ENCODE data around the gene TACR1. TPM values are rescaled to one million over a fixed set of nuclear protein-coding genes. Genes with fewer than 3 reads are reported as not detected.
"Not testable (repeated sequence)": the region's sequence is repeated elsewhere in the genome, so short reads cannot be mapped to it uniquely, and the experiment has no call there.

Gene TACR1
- polyA plus RNA-seq, 1 donor from 2014 or later = 0.78 TPM

DNA sequence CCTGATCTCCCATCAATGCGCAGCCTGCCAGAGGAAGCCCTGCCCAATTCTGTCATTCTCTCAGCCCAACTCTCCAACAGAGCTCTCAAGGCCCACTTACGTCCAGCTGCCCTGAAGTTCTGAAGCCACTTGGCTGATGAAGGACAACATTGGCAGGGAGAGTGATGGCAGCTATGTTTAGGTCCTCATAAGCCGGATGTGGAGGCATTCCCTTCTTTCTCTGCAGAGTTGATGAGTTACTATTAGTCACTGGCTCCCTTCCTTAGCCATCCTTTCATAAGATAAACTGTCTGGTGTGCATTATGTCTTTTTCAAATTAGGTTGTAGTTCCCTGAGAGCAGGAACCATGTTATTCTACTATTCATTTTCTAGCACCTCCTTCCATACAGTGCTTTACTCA is 22.5 kb upstream of the TACR1 start:
- Histone ChIP-seq H3K36me3 (ENCODE audit: insufficient read depth, low read length) (no peaks in the 10 kb centered on the region), H3K4me3 (ENCODE audit: low read length) (no peak overlapping the region), H2AFZ (ENCODE audit: low read depth, low read length) (no peak overlapping the region), H3F3A (ENCODE audit: insufficient read depth, low read length, poor library complexity, severe bottlenecking) (no peaks in the 10 kb centered on the region), H3K4me2 (ENCODE audit: low read length) (no peak overlapping the region), H3K9ac (ENCODE audit: low read length) (no peak overlapping the region), H4K20me1 (ENCODE audit: insufficient read depth) (no peaks in the 10 kb centered on the region), H3K27me3 (ENCODE audit: insufficient read depth, low read depth, low read length) (no peaks in the 10 kb centered on the region), H3K79me2 (replicated peaks; ENCODE audit: insufficient read depth, low read length) (no peaks in the 10 kb centered on the region), H3K9me2 (ENCODE audit: insufficient read depth, low read length) (no peaks in the 10 kb centered on the region), H3K9me3 (ENCODE audit: low read length) (no peaks in the 10 kb centered on the region), H3K27ac (ENCODE audit: low read length) (no peak overlapping the region)
- TF ChIP-seq EP300 (conservative IDR thresholded peaks at IDR 0.05; ENCODE audit: poor library complexity, severe bottlenecking) (no peak), MXI1 (conservative IDR thresholded peaks at IDR 0.05; ENCODE audit: poor library complexity, severe bottlenecking) (no peak), SMC3 (conservative IDR thresholded peaks at IDR 0.05; ENCODE audit: poor library complexity) (no peak), RAD21 (conservative IDR thresholded peaks at IDR 0.05) (no peak), EZH2 (IDR thresholded peaks at IDR 0.05; ENCODE audit: borderline replicate concordance, insufficient read depth, low read length, poor library complexity, severe bottlenecking) (no peak), POLR2AphosphoS5 (IDR thresholded peaks at IDR 0.05) (no peak), TAF1 (IDR thresholded peaks at IDR 0.05; ENCODE audit: low read depth) (no peak)
- TF ChIP-seq, protein P1, sequence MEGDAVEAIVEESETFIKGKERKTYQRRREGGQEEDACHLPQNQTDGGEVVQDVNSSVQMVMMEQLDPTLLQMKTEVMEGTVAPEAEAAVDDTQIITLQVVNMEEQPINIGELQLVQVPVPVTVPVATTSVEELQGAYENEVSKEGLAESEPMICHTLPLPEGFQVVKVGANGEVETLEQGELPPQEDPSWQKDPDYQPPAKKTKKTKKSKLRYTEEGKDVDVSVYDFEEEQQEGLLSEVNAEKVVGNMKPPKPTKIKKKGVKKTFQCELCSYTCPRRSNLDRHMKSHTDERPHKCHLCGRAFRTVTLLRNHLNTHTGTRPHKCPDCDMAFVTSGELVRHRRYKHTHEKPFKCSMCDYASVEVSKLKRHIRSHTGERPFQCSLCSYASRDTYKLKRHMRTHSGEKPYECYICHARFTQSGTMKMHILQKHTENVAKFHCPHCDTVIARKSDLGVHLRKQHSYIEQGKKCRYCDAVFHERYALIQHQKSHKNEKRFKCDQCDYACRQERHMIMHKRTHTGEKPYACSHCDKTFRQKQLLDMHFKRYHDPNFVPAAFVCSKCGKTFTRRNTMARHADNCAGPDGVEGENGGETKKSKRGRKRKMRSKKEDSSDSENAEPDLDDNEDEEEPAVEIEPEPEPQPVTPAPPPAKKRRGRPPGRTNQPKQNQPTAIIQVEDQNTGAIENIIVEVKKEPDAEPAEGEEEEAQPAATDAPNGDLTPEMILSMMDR (IDR thresholded peaks at IDR 0.05; ENCODE audit: poor library complexity, severe bottlenecking) = no peak
- TF ChIP-seq, protein P2, sequence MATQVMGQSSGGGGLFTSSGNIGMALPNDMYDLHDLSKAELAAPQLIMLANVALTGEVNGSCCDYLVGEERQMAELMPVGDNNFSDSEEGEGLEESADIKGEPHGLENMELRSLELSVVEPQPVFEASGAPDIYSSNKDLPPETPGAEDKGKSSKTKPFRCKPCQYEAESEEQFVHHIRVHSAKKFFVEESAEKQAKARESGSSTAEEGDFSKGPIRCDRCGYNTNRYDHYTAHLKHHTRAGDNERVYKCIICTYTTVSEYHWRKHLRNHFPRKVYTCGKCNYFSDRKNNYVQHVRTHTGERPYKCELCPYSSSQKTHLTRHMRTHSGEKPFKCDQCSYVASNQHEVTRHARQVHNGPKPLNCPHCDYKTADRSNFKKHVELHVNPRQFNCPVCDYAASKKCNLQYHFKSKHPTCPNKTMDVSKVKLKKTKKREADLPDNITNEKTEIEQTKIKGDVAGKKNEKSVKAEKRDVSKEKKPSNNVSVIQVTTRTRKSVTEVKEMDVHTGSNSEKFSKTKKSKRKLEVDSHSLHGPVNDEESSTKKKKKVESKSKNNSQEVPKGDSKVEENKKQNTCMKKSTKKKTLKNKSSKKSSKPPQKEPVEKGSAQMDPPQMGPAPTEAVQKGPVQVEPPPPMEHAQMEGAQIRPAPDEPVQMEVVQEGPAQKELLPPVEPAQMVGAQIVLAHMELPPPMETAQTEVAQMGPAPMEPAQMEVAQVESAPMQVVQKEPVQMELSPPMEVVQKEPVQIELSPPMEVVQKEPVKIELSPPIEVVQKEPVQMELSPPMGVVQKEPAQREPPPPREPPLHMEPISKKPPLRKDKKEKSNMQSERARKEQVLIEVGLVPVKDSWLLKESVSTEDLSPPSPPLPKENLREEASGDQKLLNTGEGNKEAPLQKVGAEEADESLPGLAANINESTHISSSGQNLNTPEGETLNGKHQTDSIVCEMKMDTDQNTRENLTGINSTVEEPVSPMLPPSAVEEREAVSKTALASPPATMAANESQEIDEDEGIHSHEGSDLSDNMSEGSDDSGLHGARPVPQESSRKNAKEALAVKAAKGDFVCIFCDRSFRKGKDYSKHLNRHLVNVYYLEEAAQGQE (IDR thresholded peaks at IDR 0.05; ENCODE audit: borderline replicate concordance) = no peak

DNA sequence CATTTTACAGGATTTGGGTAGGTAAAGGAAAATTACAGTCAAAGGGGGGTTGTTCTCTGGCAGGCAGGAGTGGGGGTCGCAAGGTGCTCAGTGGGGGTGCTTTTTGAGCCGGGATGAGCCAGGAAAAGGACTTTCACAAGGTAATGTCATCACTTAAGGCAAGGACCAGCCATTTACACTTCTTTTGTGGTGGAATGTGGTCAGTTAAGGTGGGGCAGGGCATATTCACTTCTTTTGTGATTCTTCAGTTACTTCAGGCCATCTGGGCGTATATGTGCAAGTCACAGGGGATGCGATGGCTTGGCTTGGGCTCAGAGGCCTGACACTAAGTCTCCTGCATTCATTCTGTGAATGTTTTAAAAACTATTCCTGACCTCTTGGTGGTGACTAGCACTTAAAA is 19.9 kb upstream of the TACR1 start:
- not testable (repeated sequence) for H3K27me3 ChIP-seq (ENCODE audit: insufficient read depth, low read depth, low read length)

DNA sequence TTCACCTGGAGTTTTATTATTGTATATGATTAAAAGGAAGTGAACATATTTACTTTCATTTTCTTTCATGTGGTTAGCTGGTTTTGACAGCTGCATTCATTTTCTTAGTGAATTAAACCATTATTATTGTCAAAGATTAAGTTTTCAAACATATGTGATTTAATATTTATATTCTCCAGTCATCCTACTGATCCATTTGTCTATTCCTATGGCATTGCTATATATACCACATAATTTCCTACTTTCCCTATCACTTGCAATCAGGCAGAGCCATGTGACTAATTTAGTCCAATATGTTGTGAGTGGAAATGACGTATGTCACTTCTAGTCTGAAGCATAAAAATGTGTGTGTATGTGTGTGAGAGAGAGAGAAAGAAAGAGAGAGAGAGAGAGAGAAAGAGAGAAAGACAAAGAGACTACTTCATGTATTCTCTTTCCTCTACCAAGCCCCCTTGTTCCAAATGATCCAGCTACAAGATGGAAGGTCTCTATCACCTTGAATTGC is 12.0 kb upstream of the TACR1 start:
- H3K27ac ChIP-seq (ENCODE audit: low read length) = no peak overlapping the region
- H2AFZ ChIP-seq (ENCODE audit: low read depth, low read length) = no peak overlapping the region
- H3K4me3 ChIP-seq (ENCODE audit: low read length) = no peak overlapping the region
- H3K9me2 ChIP-seq (ENCODE audit: insufficient read depth, low read length) = peaks cover 3% of the 10 kb centered on the region
- TF ChIP-seq MXI1 (conservative IDR thresholded peaks at IDR 0.05; ENCODE audit: poor library complexity, severe bottlenecking) (no peak), EZH2 (IDR thresholded peaks at IDR 0.05; ENCODE audit: borderline replicate concordance, insufficient read depth, low read length, poor library complexity, severe bottlenecking) (no peak), RAD21 (conservative IDR thresholded peaks at IDR 0.05) (no peak), POLR2AphosphoS5 (IDR thresholded peaks at IDR 0.05) (no peak), TAF1 (IDR thresholded peaks at IDR 0.05; ENCODE audit: low read depth) (no peak), SMC3 (conservative IDR thresholded peaks at IDR 0.05; ENCODE audit: poor library complexity) (no peak), EP300 (conservative IDR thresholded peaks at IDR 0.05; ENCODE audit: poor library complexity, severe bottlenecking) (no peak)
- TF ChIP-seq, protein P1 (IDR thresholded peaks at IDR 0.05; ENCODE audit: poor library complexity, severe bottlenecking) = no peak
- TF ChIP-seq, protein P2 (IDR thresholded peaks at IDR 0.05; ENCODE audit: borderline replicate concordance) = no peak
- no peaks in the 10 kb centered on the region for H4K20me1 ChIP-seq (ENCODE audit: insufficient read depth)
- H3F3A ChIP-seq (ENCODE audit: insufficient read depth, low read length, poor library complexity, severe bottlenecking) = no peaks in the 10 kb centered on the region
- H3K4me2 ChIP-seq (ENCODE audit: low read length) = no peak overlapping the region
- no peaks in the 10 kb centered on the region for H3K79me2 ChIP-seq (replicated peaks; ENCODE audit: insufficient read depth, low read length)
- H3K36me3 ChIP-seq (ENCODE audit: insufficient read depth, low read length) = no peaks in the 10 kb centered on the region
- no peaks in the 10 kb centered on the region for H3K27me3 ChIP-seq (ENCODE audit: insufficient read depth, low read depth, low read length)
- no peaks in the 10 kb centered on the region for H3K9me3 ChIP-seq (ENCODE audit: low read length)
- no peak overlapping the region for H3K9ac ChIP-seq (ENCODE audit: low read length)

More for the DNA sequence above, 19.9 kb upstream of the TACR1 start:
- H3K4me3 ChIP-seq (ENCODE audit: low read length); H4K20me1 ChIP-seq (ENCODE audit: insufficient read depth); H3K27ac ChIP-seq (ENCODE audit: low read length); H3K36me3 ChIP-seq (ENCODE audit: insufficient read depth, low read length); H3K9me2 ChIP-seq (ENCODE audit: insufficient read depth, low read length); H3K9me3 ChIP-seq (ENCODE audit: low read length); H3K9ac ChIP-seq (ENCODE audit: low read length); H3F3A ChIP-seq (ENCODE audit: insufficient read depth, low read length, poor library complexity, severe bottlenecking); H3K4me2 ChIP-seq (ENCODE audit: low read length); H3K79me2 ChIP-seq (replicated peaks; ENCODE audit: insufficient read depth, low read length); H2AFZ ChIP-seq (ENCODE audit: low read depth, low read length): not testable (repeated sequence)
